ENCODE data around the gene ELSPBP1.

DNA sequence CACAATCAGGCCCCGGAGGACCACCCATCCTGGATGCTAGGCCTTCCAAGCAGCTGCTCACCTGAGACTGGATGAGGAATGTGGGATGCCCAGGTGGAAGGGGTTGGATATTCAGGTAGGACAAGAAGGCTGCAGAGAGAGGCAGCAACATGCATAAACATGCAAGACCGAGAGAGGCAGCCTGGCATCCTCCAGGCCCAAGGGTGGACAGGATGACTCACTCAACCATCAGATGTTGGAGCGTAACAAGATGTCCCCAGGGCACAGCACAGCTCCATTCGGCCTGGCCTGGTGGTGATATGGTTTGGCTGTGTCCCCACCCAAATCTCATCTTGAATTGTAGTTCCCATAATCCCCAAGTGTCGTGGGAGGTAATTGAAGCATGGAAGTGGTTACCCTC is 59.4 kb downstream of the ELSPBP1 start:
- TF ChIP-seq, protein P1, sequence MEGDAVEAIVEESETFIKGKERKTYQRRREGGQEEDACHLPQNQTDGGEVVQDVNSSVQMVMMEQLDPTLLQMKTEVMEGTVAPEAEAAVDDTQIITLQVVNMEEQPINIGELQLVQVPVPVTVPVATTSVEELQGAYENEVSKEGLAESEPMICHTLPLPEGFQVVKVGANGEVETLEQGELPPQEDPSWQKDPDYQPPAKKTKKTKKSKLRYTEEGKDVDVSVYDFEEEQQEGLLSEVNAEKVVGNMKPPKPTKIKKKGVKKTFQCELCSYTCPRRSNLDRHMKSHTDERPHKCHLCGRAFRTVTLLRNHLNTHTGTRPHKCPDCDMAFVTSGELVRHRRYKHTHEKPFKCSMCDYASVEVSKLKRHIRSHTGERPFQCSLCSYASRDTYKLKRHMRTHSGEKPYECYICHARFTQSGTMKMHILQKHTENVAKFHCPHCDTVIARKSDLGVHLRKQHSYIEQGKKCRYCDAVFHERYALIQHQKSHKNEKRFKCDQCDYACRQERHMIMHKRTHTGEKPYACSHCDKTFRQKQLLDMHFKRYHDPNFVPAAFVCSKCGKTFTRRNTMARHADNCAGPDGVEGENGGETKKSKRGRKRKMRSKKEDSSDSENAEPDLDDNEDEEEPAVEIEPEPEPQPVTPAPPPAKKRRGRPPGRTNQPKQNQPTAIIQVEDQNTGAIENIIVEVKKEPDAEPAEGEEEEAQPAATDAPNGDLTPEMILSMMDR (IDR thresholded peaks at IDR 0.05) = no peak
- no peak for TF ChIP-seq POLR2A (IDR thresholded peaks at IDR 0.05)
